LNCAP (cell line): ENCODE data around the gene RAB3D.

Experiments used
- CTCF ChIP-seq: fragments of 450-650 bp; IDR thresholded peaks from 2 replicates; pipeline ENCODE4 v1.5.1; 2017; ENCODE audit warnings: mild to moderate bottlenecking

RAB3D gene

GRCh38 chr19:11299946-11300810 is 39.3 kb downstream of the RAB3D start:
- TF ChIP-seq CTCF: no peak

GRCh38 chr19:11296264-11296663 is 43.2 kb downstream of the RAB3D start:
- no peak for TF ChIP-seq CTCF

- no peak for TF ChIP-seq CTCF
These were observed 43.7 kb downstream of the RAB3D start, which contains the start of gene TSPAN16 for GRCh38 chr19:11295665-11296245. TSPAN16 (plus strand) TSS chr19:11296160; CDS start chr19:11296298, 138 bp downstream.

- no peak for TF ChIP-seq CTCF
These were observed 44.3 kb downstream of the RAB3D start for GRCh38 chr19:11295180-11295579.

GRCh38 chr19:11293433-11294389 is 45.7 kb downstream of the RAB3D start:
- peak; percentile 97 for TF ChIP-seq CTCF

GRCh38 chr19:11291991-11292390 is 47.5 kb downstream of the RAB3D start:
- no peak for TF ChIP-seq CTCF

GRCh38 chr19:11291415-11291814 is 48.0 kb downstream of the RAB3D start:
- TF ChIP-seq CTCF: no peak
